Type B pancreatic cell (in vitro differentiated cells): ENCODE data around the gene HPSE2. TPM values are rescaled to one million over a fixed set of nuclear protein-coding genes. Genes with fewer than 3 reads are reported as not detected.
A peak's percentile ranks its signal among the peaks of the same experiment; 100 is the strongest.

Experiments
- DNase-seq: peaks from one replicate; pipeline ENCODE4 v3.0.0; 2021; ENCODE audit warnings: mixed read lengths; ENCODE audit not compliant: unreplicated experiment; ENCODE audit errors: extremely low spot score
- H3K27ac Mint-ChIP-seq: 2 replicates; pipeline ENCODE4 v1.8.0; 2021; ENCODE audit warnings: mild to moderate bottlenecking, mixed read lengths
- H3K27me3 Mint-ChIP-seq: 2 replicates; pipeline ENCODE4 v1.8.0; 2021; ENCODE audit warnings: mixed read lengths
- H3K36me3 Mint-ChIP-seq: 2 replicates; pipeline ENCODE4 v1.8.0; 2021; ENCODE audit warnings: mixed read lengths
- H3K4me1 Mint-ChIP-seq: one replicate; pipeline ENCODE4 v1.8.0; 2021; ENCODE audit warnings: mixed read lengths; ENCODE audit not compliant: unreplicated experiment
- H3K4me3 Mint-ChIP-seq: 2 replicates; pipeline ENCODE4 v1.8.0; 2021; ENCODE audit warnings: mild to moderate bottlenecking, mixed read lengths
- H3K9me3 Mint-ChIP-seq: 2 replicates; pipeline ENCODE4 v1.8.0; 2021; ENCODE audit warnings: mixed read lengths
- total RNA-seq: library from RNA; stranded (reverse); gene quantifications from 2 replicates; pipeline ENCODE4 v1.2.1, GENCODE V29; 2021; ENCODE audit warnings: low replicate concordance
- TF ChIP-seq, protein P1 (sequence below): fragments of 200-600 bp; sonication (generic); conservative IDR thresholded peaks from 2 replicates; pipeline ENCODE4 v1.5.0; 2021; ENCODE audit warnings: antibody characterized with exemption, mild to moderate bottlenecking

The HPSE2 gene
- total RNA-seq, 1 donor from 2014 or later, result 19.8 TPM

DNA sequence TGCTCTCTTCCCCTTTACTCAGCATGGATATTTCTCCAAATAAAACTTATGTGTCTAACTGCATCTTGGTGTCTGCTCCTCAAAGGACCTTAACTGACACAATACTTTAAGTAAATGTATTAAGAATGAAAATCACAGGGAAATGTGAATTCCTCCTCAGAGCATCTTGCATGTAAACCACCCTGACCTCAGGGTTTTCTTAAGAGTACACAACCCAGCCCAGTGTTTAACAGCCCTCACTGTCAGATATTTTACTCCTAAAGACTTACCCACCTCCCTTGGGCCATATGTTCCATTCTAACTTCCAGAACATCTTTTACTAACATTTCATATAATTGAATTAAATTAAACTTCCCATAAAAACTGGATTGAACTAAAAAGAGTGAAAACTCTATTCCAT, 315.3 kb downstream of the HPSE2 start:
- no peak overlapping the region for H3K4me3 Mint-ChIP-seq
- H3K36me3 Mint-ChIP-seq, result no peaks in the 10 kb centered on the region
- H3K4me1 Mint-ChIP-seq, result peaks cover 18% of the 10 kb centered on the region
- H3K27ac Mint-ChIP-seq, result no peak overlapping the region
- TF ChIP-seq, protein P1, sequence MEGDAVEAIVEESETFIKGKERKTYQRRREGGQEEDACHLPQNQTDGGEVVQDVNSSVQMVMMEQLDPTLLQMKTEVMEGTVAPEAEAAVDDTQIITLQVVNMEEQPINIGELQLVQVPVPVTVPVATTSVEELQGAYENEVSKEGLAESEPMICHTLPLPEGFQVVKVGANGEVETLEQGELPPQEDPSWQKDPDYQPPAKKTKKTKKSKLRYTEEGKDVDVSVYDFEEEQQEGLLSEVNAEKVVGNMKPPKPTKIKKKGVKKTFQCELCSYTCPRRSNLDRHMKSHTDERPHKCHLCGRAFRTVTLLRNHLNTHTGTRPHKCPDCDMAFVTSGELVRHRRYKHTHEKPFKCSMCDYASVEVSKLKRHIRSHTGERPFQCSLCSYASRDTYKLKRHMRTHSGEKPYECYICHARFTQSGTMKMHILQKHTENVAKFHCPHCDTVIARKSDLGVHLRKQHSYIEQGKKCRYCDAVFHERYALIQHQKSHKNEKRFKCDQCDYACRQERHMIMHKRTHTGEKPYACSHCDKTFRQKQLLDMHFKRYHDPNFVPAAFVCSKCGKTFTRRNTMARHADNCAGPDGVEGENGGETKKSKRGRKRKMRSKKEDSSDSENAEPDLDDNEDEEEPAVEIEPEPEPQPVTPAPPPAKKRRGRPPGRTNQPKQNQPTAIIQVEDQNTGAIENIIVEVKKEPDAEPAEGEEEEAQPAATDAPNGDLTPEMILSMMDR, result no peak
- H3K27me3 Mint-ChIP-seq, result no peaks in the 10 kb centered on the region
- no peaks in the 10 kb centered on the region for H3K9me3 Mint-ChIP-seq
- DNase-seq, result no peak

DNA sequence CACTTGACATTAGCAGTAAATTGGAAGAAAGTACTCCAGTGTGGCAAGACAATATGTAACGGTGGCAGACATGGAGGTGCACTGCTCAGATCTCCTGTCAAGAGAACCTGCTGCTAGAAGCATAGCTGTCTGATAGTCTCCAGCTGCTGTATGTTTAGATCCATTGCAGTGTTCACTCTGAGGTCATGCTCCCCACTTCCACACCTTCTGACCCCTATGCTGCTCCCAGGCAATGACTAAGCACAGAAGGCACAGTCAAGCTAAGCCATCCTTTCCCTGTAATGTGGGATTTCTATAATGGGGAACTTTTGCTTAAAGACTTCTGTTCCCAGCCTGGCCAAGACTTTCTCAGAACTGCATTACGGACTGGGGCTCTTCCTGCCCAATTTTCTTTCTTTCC, 315.8 kb downstream of the HPSE2 start:
- no peak overlapping the region for H3K27ac Mint-ChIP-seq
- H3K4me3 Mint-ChIP-seq, result no peak overlapping the region
- no peaks in the 10 kb centered on the region for H3K27me3 Mint-ChIP-seq
- peaks cover 18% of the 10 kb centered on the region for H3K4me1 Mint-ChIP-seq
- H3K9me3 Mint-ChIP-seq, result no peaks in the 10 kb centered on the region
- TF ChIP-seq, protein P1, result no peak
- no peaks in the 10 kb centered on the region for H3K36me3 Mint-ChIP-seq
- no peak for DNase-seq

DNA sequence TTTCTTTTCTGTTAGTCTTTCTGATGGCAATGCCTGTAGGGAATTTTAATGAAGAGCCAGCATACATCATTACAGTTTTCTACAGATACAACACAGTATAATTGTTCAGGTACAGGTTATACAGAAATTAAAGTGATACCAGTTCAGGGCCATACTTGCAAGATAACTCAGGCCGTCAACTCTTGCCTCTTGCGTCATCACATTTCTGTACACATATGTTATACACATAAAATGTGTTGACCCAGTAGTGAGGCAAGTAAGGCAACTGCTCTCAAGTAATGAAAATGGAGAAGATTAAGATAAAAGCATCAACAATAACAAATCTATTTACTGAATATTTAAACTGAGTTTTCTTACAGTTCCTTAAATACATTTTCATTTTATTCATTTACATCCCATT, 317.8 kb downstream of the HPSE2 start:
- TF ChIP-seq, protein P1, result no peak
- no peaks in the 10 kb centered on the region for H3K9me3 Mint-ChIP-seq
- no peak overlapping the region for H3K27ac Mint-ChIP-seq
- H3K4me1 Mint-ChIP-seq, result peaks cover 18% of the 10 kb centered on the region
- H3K4me3 Mint-ChIP-seq, result no peak overlapping the region
- no peaks in the 10 kb centered on the region for H3K27me3 Mint-ChIP-seq
- DNase-seq, result no peak
- H3K36me3 Mint-ChIP-seq, result no peaks in the 10 kb centered on the region

DNA sequence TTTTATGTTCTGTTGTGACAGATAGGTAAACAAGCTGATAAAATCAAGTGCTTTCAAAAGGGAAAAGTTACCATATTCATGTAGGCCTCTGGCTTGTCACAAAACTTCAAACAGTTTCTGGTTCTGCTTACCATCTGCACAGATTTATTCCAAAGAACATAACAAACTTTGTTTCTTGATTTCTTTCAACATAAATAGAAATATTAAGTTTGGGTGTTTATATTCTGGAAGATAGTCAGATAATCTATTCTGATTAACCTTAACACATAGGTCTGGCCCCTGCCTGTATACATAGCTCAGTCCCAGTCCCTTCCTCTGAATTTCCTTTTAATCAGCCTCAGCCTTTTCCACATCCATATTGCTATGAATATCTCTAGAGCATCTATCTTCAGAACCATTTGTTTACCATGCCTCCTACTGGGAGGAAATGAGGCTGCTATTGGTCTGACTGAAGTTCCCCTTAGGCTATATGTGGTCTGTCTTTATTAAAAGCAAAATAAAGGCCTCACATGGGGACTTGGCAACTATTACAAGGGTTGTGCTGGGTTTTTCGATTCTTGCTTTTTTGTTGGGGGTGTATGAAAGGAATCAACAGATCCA, 319.0 kb downstream of the HPSE2 start:
- Mint-ChIP-seq H3K27me3 (no peaks in the 10 kb centered on the region), H3K9me3 (no peaks in the 10 kb centered on the region), H3K4me1 (peaks cover 18% of the 10 kb centered on the region), H3K36me3 (no peaks in the 10 kb centered on the region), H3K4me3 (no peak overlapping the region), H3K27ac (no peak overlapping the region)
- no peak for DNase-seq
- TF ChIP-seq, protein P1, result peak; percentile 17

DNA sequence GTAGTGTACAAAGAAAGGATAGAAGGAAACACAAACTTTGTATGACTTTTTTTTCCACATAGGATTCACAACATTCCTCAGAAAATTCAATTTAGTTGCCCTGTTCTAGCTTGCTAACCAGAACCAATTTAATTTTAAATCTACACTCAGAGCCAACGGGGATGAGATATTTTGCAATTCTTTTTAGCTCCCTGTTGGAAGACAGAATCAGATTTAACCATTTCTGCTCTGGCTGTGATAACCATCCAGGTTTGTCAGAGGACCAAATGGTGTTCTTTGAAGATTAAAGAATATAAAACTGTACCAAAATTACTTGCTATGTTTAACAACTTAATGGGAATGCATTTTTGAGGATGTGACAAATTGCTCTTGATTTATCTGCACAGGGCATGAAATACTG, 319.7 kb downstream of the HPSE2 start:
- no peak for DNase-seq
- Mint-ChIP-seq H3K4me3 (no peak overlapping the region), H3K27ac (no peak overlapping the region), H3K36me3 (no peaks in the 10 kb centered on the region), H3K9me3 (no peaks in the 10 kb centered on the region), H3K4me1 (peaks cover 14% of the 10 kb centered on the region), H3K27me3 (no peaks in the 10 kb centered on the region)
- TF ChIP-seq, protein P1, result no peak

DNA sequence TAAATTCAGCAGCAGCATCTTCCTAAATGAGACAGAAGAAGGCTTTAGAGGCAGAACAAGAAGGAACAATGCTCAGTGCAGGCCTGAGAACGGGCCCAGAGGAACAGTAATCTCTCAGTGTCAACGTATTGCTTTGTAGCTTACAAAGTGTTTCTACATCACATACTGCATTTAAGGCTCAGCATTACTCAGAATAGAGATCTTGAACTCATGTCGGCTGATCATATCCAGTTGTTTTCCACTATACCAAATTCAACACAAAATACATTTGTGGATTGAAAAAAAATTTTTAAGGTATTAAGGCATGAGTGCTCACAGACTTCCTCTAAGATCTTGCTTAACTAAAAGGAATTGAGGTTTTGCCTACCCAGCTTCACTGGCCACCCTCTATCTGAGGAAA, 325.1 kb downstream of the HPSE2 start:
- no peak for DNase-seq
- no peak overlapping the region for H3K27ac Mint-ChIP-seq
- TF ChIP-seq, protein P1, result no peak
- H3K4me1 Mint-ChIP-seq, result no peaks in the 10 kb centered on the region
- H3K27me3 Mint-ChIP-seq, result peaks cover 3% of the 10 kb centered on the region
- no peaks in the 10 kb centered on the region for H3K36me3 Mint-ChIP-seq
- H3K4me3 Mint-ChIP-seq, result no peak overlapping the region
- H3K9me3 Mint-ChIP-seq, result no peaks in the 10 kb centered on the region
